ENCODE results near the gene SECTM1. TPM values are rescaled to one million over a fixed set of nuclear protein-coding genes. Genes with fewer than 3 reads are reported as not detected.

SECTM1 gene
- total and polyA plus RNA-seq, 2 experiments from 2014 or later: 9.7 to 15.0 TPM

- H2AFZ ChIP-seq: no peak overlapping the region
- H3K4me1 ChIP-seq (ENCODE audit: insufficient read depth): peaks cover 20% of the 10 kb centered on the region
- H3K27ac ChIP-seq: no peak overlapping the region
- peaks cover 7% of the 10 kb centered on the region for H4K20me1 ChIP-seq (ENCODE audit: insufficient read depth, poor library complexity, severe bottlenecking)
- H3K79me2 ChIP-seq: peaks cover 22% of the 10 kb centered on the region
- H3K4me3 ChIP-seq: no peak overlapping the region
- TF ChIP-seq CTCF (IDR thresholded peaks at IDR 0.05; ENCODE audit: poor library complexity) (no peak), EZH2phosphoT487 (IDR thresholded peaks at IDR 0.05; ENCODE audit: low read depth, severe bottlenecking, unreplicated experiment) (no peak), EZH2 (IDR thresholded peaks at IDR 0.05; ENCODE audit: borderline replicate concordance) (no peak)
- WGBS (ENCODE audit: low lambda C conversion rate, missing lambda C conversion rate): 74% methylated on average over 5 of the region's 5 CpGs
- DNase-seq (ENCODE audit: low spot score): no peak
- no peaks in the 10 kb centered on the region for H3K36me3 ChIP-seq (replicated peaks; ENCODE audit: insufficient read depth, low read depth)
- H3K27me3 ChIP-seq: no peaks in the 10 kb centered on the region
- no peaks in the 10 kb centered on the region for H3K9me3 ChIP-seq (ENCODE audit: low read depth)
- no peak overlapping the region for H3K4me2 ChIP-seq
- H3K9me2 ChIP-seq (replicated peaks; ENCODE audit: insufficient read depth): no peaks in the 10 kb centered on the region
Observed at GRCh38 chr17:82276938-82277337, 56.6 kb downstream of the SECTM1 start.

GRCh38 chr17:82275326-82275725, 58.2 kb downstream of the SECTM1 start:
- Histone ChIP-seq H2AFZ (no peak overlapping the region), H3K36me3 (replicated peaks; ENCODE audit: insufficient read depth, low read depth) (no peaks in the 10 kb centered on the region), H3K27me3 (no peaks in the 10 kb centered on the region), H3K79me2 (peaks cover 38% of the 10 kb centered on the region), H4K20me1 (ENCODE audit: insufficient read depth, poor library complexity, severe bottlenecking) (peaks cover 24% of the 10 kb centered on the region), H3K4me1 (ENCODE audit: insufficient read depth) (peaks cover 35% of the 10 kb centered on the region), H3K27ac (no peak overlapping the region), H3K9me3 (ENCODE audit: low read depth) (no peaks in the 10 kb centered on the region), H3K4me3 (no peak overlapping the region), H3K9me2 (replicated peaks; ENCODE audit: insufficient read depth) (no peaks in the 10 kb centered on the region), H3K4me2 (no peak overlapping the region)
- TF ChIP-seq CTCF (IDR thresholded peaks at IDR 0.05; ENCODE audit: poor library complexity) (no peak), EZH2phosphoT487 (IDR thresholded peaks at IDR 0.05; ENCODE audit: low read depth, severe bottlenecking, unreplicated experiment) (no peak), EZH2 (IDR thresholded peaks at IDR 0.05; ENCODE audit: borderline replicate concordance) (no peak)
- DNase-seq (ENCODE audit: low spot score): no peak
- 96% methylated on average over 14 of the region's 14 CpGs for WGBS (ENCODE audit: low lambda C conversion rate, missing lambda C conversion rate)

- peaks cover 33% of the 10 kb centered on the region for H4K20me1 ChIP-seq (ENCODE audit: insufficient read depth, poor library complexity, severe bottlenecking)
- H3K4me3 ChIP-seq: no peak overlapping the region
- H3K36me3 ChIP-seq (replicated peaks; ENCODE audit: insufficient read depth, low read depth): no peaks in the 10 kb centered on the region
- peak overlapping the region; percentile 99 for H3K4me2 ChIP-seq
- H3K9me3 ChIP-seq (ENCODE audit: low read depth): no peaks in the 10 kb centered on the region
- DNase-seq (ENCODE audit: low spot score): no peak
- H3K9me2 ChIP-seq (replicated peaks; ENCODE audit: insufficient read depth): no peaks in the 10 kb centered on the region
- H2AFZ ChIP-seq: peak overlapping the region; percentile 63
- peaks cover 48% of the 10 kb centered on the region for H3K79me2 ChIP-seq
- no peak for TF ChIP-seq EZH2 (IDR thresholded peaks at IDR 0.05; ENCODE audit: borderline replicate concordance)
- 74% methylated on average over 26 of the region's 27 CpGs for WGBS (ENCODE audit: low lambda C conversion rate, missing lambda C conversion rate)
- H3K27ac ChIP-seq: peak overlapping the region; percentile 100
- peaks cover 44% of the 10 kb centered on the region for H3K4me1 ChIP-seq (ENCODE audit: insufficient read depth)
- H3K27me3 ChIP-seq: no peaks in the 10 kb centered on the region
Observed at GRCh38 chr17:82274134-82275020, 59.2 kb downstream of the SECTM1 start.

Measured in hepatocyte (in vitro differentiated cells).